LNCaP clone FGC (cell line): ENCODE measurements around the gene CAPZA2.
A peak's percentile ranks its signal among the peaks of the same experiment; 100 is the strongest.
"Not testable (repeated sequence)": the region's sequence is repeated elsewhere in the genome, so short reads cannot be mapped to it uniquely, and the experiment has no call there.

ENCODE experiments used
- DNase-seq: peaks from one replicate; pipeline ENCODE4 v3.0.0-alpha.2; 2011; ENCODE audit warnings: low read depth
- H3K4me3 ChIP-seq: 2 replicates; pipeline ENCODE4 v1.5.1; 2011; ENCODE audit warnings: mild to moderate bottlenecking, low read depth, low read length, control low read depth
- CTCF ChIP-seq: IDR thresholded peaks from 2 replicates; pipeline ENCODE4 v1.5.1; 2012; ENCODE audit warnings: mild to moderate bottlenecking; ENCODE audit not compliant: control insufficient read depth, insufficient read depth; ENCODE audit errors: extremely low read depth

Gene CAPZA2

GRCh38 chr7:116929021-116929420, 66.6 kb downstream of the CAPZA2 start:
- no peak overlapping the region for H3K4me3 ChIP-seq
- DNase-seq = no peak
- no peak for TF ChIP-seq CTCF

GRCh38 chr7:116929914-116930913, 67.8 kb downstream of the CAPZA2 start:
- peak; percentile 94 for TF ChIP-seq CTCF
- no peak overlapping the region for H3K4me3 ChIP-seq
- peak; percentile 43 for DNase-seq

GRCh38 chr7:116932566-116932965, 70.2 kb downstream of the CAPZA2 start:
- H3K4me3 ChIP-seq = no peak overlapping the region
- TF ChIP-seq CTCF = no peak
- no peak for DNase-seq

GRCh38 chr7:116933465-116933864, 71.1 kb downstream of the CAPZA2 start:
- no peak for DNase-seq
- no peak for TF ChIP-seq CTCF
- no peak overlapping the region for H3K4me3 ChIP-seq

- H3K4me3 ChIP-seq = no peak overlapping the region
- no peak for DNase-seq
- TF ChIP-seq CTCF = no peak
Measured at GRCh38 chr7:116934580-116934979, 72.2 kb downstream of the CAPZA2 start.

GRCh38 chr7:116936844-116937243, 74.5 kb downstream of the CAPZA2 start:
- H3K4me3 ChIP-seq, DNase-seq: not testable (repeated sequence)

- H3K4me3 ChIP-seq = no peak overlapping the region
- no peak for DNase-seq
- TF ChIP-seq CTCF = no peak
Measured at GRCh38 chr7:116938678-116939077, 76.3 kb downstream of the CAPZA2 start.
